NK-92 treated with Interleukin-12 subunit alpha and Interleukin-12 subunit beta, amount 100 ng/mL, for 24 hours (cell line): ENCODE data around the gene BCL2.
"Not testable (repeated sequence)": the region's sequence is repeated elsewhere in the genome, so short reads cannot be mapped to it uniquely, and the experiment has no call there.

ENCODE experiments used
- DNase-seq: peaks from one replicate; lab custom pipeline; 2025; lab: John Stamatoyannopoulos, UW

The BCL2 gene

GRCh38 chr18:63234432-63234831 is 85.1 kb downstream of the BCL2 start:
- DNase-seq = no peak

GRCh38 chr18:63233334-63233733 is 86.2 kb downstream of the BCL2 start:
- no peak for DNase-seq

- no peak for DNase-seq
These were observed 86.7 kb downstream of the BCL2 start for GRCh38 chr18:63232826-63233225.

- no peak for DNase-seq
These were observed 89.6 kb downstream of the BCL2 start for GRCh38 chr18:63229971-63230370.

- no peak for DNase-seq
These were observed 94.1 kb downstream of the BCL2 start for GRCh38 chr18:63225434-63225833.

GRCh38 chr18:63224630-63225029 is 94.9 kb downstream of the BCL2 start:
- no peak for DNase-seq

GRCh38 chr18:63223837-63224236 is 95.7 kb downstream of the BCL2 start:
- DNase-seq = no peak

- peak; percentile 16 for DNase-seq
These were observed 98.7 kb downstream of the BCL2 start for GRCh38 chr18:63220903-63221302.

- no peak for DNase-seq
These were observed 101.1 kb downstream of the BCL2 start for GRCh38 chr18:63218472-63218871.

- no peak for DNase-seq
These were observed 102.9 kb downstream of the BCL2 start for GRCh38 chr18:63216516-63217311.

- no peak for DNase-seq
These were observed 105.5 kb downstream of the BCL2 start for GRCh38 chr18:63213936-63214671.

- no peak for DNase-seq
These were observed 106.2 kb downstream of the BCL2 start for GRCh38 chr18:63213331-63213900.

GRCh38 chr18:63210521-63210920 is 109.0 kb downstream of the BCL2 start:
- DNase-seq = no peak

GRCh38 chr18:63208676-63209075 is 110.9 kb downstream of the BCL2 start:
- no peak for DNase-seq

- no peak for DNase-seq
These were observed 111.7 kb downstream of the BCL2 start for GRCh38 chr18:63207835-63208234.

GRCh38 chr18:63207143-63207790 is 112.3 kb downstream of the BCL2 start:
- DNase-seq = no peak

- DNase-seq = no peak
These were observed 113.0 kb downstream of the BCL2 start for GRCh38 chr18:63206433-63207142.

GRCh38 chr18:63205791-63206252 is 113.7 kb downstream of the BCL2 start:
- no peak for DNase-seq

GRCh38 chr18:63203497-63203896 is 116.1 kb downstream of the BCL2 start:
- no peak for DNase-seq

GRCh38 chr18:63202828-63203227 is 116.7 kb downstream of the BCL2 start:
- no peak for DNase-seq

- not testable (repeated sequence) for DNase-seq
These were observed 118.1 kb downstream of the BCL2 start for GRCh38 chr18:63201456-63201855.

- DNase-seq = no peak
These were observed 119.8 kb downstream of the BCL2 start for GRCh38 chr18:63199743-63200241.
